Liver (tissue), 3 donors: ENCODE results near the gene GRN.

Source experiments
- ATF3 ChIP-seq: IDR thresholded peaks from 2 replicates; pipeline ENCODE4 v1.6.1; 2016; ENCODE audit warnings: antibody characterized with exemption
- CTCF ChIP-seq: fragments of 150-350 bp; IDR thresholded peaks from 2 replicates; pipeline ENCODE4 v1.5.1; 2017; ENCODE audit warnings: improper control_type of control experiment, low read depth, low read length; ENCODE audit not compliant: missing input control
- EGR1 ChIP-seq, 2 donors: IDR thresholded peaks; 2 replicates each; pipeline ENCODE4 v1.6.1; 2016 to 2018; ENCODE audit warnings: antibody characterized with exemption in 2 of 2, low read depth in 2 of 2
- FOXA1 ChIP-seq: IDR thresholded peaks from 2 replicates; pipeline ENCODE4 v1.6.1; 2016; ENCODE audit warnings: antibody characterized with exemption
- GABPA ChIP-seq, 2 donors: IDR thresholded peaks in 1 of 2; conservative IDR thresholded peaks in 1 of 2; 2 replicates each; pipeline ENCODE4 v1.6.1; 2016; ENCODE audit warnings: antibody characterized with exemption in 2 of 2, mild to moderate bottlenecking in 1 of 2, moderate library complexity in 1 of 2
- JUND ChIP-seq, 2 donors: IDR thresholded peaks; 2 replicates each; pipeline ENCODE4 v1.6.1; 2016; ENCODE audit warnings: antibody characterized with exemption in 2 of 2
- MAX ChIP-seq: IDR thresholded peaks from 2 replicates; pipeline ENCODE4 v1.6.1; 2016; ENCODE audit warnings: antibody characterized with exemption
- RAD21 ChIP-seq, 2 donors: IDR thresholded peaks; 2 replicates each; pipeline ENCODE4 v1.6.1; 2016; ENCODE audit warnings: antibody characterized with exemption in 2 of 2, mild to moderate bottlenecking in 2 of 2
- REST ChIP-seq: IDR thresholded peaks from 2 replicates; pipeline ENCODE4 v1.6.1; 2016; ENCODE audit warnings: antibody characterized with exemption, mild to moderate bottlenecking
- RXRA ChIP-seq, 2 donors: IDR thresholded peaks; 2 replicates each; pipeline ENCODE4 v1.6.1; 2017 to 2018; ENCODE audit warnings: antibody characterized with exemption in 2 of 2, mild to moderate bottlenecking in 1 of 2
- SP1 ChIP-seq: IDR thresholded peaks from 2 replicates; pipeline ENCODE4 v1.6.1; 2018; ENCODE audit warnings: antibody characterized with exemption, mild to moderate bottlenecking
- TAF1 ChIP-seq: conservative IDR thresholded peaks from 2 replicates; pipeline ENCODE4 v1.6.1; 2016; ENCODE audit warnings: antibody characterized with exemption, mild to moderate bottlenecking
- YY1 ChIP-seq: IDR thresholded peaks from 2 replicates; pipeline ENCODE4 v1.6.1; 2016; ENCODE audit warnings: antibody characterized with exemption, mild to moderate bottlenecking
- ZBTB33 ChIP-seq: IDR thresholded peaks from 2 replicates; pipeline ENCODE4 v1.6.1; 2016; ENCODE audit warnings: antibody characterized with exemption
- donor health status: healthy.
- donor health status: healthy.

GRCh38 chr17:44338702-44339101 is 6.4 kb upstream of the GRN start:
- TF ChIP-seq CTCF: no peak
- no peak for TF ChIP-seq JUND (IDR thresholded peaks at IDR 0.05)
- no peak for TF ChIP-seq YY1
- TF ChIP-seq SP1: no peak
- TF ChIP-seq RAD21 (IDR thresholded peaks at IDR 0.05): no peak
- TF ChIP-seq RXRA (IDR thresholded peaks at IDR 0.05): no peak
- TF ChIP-seq TAF1: no peak
- no peak for TF ChIP-seq ZBTB33
- no peak for TF ChIP-seq REST
- TF ChIP-seq MAX: no peak
- no peak for TF ChIP-seq FOXA1
- no peak for TF ChIP-seq EGR1 (IDR thresholded peaks at IDR 0.05; ENCODE audit: low read depth in 2 of 2)
- TF ChIP-seq GABPA (IDR thresholded peaks at IDR 0.05 in 1 of 2, conservative IDR thresholded peaks at IDR 0.05 in 1 of 2): no peak
- no peak for TF ChIP-seq ATF3
